Astrocyte (in vitro differentiated cells and primary cell): ENCODE results near the gene CACNA2D1.

Experiments
- EZH2 ChIP-seq: IDR thresholded peaks from 2 replicates; pipeline ENCODE4 v1.6.1; 2012; ENCODE audit warnings: mild to moderate bottlenecking, low read length, inconsistent platforms; ENCODE audit not compliant: insufficient read depth
- TF ChIP-seq, protein P1 (sequence below): IDR thresholded peaks from 2 replicates; pipeline ENCODE4 v1.5.1; 2011; ENCODE audit warnings: low read depth, mild to moderate bottlenecking, inconsistent platforms, low read length, moderate library complexity; ENCODE audit not compliant: insufficient read depth

DNA sequence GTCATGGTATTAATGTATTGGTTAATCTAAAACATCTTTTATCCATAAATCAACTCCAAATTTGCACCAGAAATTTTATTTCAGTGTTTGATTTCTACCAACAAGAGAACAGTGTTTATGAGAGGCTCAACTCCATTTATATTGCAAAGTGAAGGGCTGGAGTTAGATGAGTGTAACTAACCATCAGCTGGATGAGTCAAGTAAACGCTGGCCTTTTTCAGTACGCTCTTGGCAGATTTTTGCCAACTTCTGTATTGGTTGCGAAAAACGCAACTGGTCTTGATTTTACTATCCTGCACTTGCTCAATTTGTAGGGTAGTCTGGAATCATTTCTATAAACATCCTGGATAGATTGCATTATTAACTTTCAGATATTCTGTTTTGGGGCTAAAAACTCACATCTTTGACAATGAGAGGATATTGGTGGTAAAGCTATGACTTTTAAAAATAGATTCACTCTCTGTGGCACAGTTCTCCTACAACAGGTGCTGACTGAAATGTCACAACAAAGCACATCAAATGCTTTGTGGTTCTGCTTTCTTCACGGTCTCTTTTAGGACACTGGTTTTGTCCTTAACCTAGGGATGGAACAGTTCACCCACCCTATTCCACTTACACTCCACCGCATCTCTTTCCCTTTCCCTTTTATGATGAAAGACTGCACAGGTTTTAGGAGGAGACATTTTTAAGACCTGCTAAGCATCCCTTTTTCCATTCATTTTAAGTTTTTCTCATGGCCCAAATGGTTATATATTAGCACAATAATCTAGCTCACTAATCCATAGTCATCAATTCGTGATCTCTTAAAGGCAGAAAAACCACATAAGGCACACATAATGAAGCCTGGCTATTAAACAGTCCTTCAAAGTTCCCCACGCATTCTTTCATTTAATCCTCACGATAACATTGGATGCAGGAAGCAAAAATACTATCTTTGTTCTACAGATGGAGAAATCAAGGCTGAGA is 12.8 kb downstream of the CACNA2D1 start:
- TF ChIP-seq, protein P1, sequence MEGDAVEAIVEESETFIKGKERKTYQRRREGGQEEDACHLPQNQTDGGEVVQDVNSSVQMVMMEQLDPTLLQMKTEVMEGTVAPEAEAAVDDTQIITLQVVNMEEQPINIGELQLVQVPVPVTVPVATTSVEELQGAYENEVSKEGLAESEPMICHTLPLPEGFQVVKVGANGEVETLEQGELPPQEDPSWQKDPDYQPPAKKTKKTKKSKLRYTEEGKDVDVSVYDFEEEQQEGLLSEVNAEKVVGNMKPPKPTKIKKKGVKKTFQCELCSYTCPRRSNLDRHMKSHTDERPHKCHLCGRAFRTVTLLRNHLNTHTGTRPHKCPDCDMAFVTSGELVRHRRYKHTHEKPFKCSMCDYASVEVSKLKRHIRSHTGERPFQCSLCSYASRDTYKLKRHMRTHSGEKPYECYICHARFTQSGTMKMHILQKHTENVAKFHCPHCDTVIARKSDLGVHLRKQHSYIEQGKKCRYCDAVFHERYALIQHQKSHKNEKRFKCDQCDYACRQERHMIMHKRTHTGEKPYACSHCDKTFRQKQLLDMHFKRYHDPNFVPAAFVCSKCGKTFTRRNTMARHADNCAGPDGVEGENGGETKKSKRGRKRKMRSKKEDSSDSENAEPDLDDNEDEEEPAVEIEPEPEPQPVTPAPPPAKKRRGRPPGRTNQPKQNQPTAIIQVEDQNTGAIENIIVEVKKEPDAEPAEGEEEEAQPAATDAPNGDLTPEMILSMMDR = no peak
- TF ChIP-seq EZH2 = no peak
